Smooth muscle cell of the brain vasculature (primary cell): ENCODE data around the gene PSMD2.

Experiments
- DNase-seq: peaks from one replicate; pipeline ENCODE4 v3.0.0-alpha.2; 2012; ENCODE audit warnings: low read depth, low spot score

The PSMD2 gene

DNA sequence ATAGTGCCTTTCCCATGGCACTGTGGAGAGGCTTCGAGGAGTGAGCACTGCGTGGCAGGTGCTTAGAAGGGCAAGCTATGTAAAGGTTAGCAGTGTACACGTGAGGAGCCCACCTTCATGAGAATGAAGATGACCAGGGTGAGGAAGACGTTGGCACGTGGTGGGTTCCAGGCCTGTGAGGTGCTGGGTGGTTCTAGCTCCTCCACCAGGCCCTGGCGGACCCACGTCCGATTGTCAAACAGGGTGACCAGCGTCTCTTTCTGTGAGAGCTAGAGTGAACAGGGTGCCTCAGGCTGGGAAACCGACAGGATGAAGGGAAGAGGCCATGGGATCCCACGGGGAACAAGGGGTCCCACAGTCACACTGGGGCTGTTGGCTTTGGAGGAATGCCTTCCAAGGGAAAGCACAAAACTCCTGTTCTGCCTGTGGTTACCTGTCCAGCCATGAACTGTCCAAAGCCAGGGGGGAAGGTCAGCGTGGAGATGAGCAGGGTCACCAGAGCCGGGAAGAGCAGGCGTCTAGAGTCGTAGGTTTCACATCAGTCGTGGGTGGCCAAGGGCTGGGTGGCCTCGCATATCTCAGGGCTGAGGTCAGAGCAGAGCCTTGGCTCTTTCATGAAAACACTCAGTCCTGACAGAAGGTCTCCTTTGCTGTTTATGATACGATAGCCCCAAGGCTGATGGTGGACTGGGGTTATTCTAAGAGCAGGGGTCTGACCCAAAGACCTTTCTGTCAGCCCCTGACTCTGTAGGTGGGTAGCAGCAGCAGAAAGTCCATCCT lies 56.4 kb downstream of the PSMD2 start:
- no peak for DNase-seq

DNA sequence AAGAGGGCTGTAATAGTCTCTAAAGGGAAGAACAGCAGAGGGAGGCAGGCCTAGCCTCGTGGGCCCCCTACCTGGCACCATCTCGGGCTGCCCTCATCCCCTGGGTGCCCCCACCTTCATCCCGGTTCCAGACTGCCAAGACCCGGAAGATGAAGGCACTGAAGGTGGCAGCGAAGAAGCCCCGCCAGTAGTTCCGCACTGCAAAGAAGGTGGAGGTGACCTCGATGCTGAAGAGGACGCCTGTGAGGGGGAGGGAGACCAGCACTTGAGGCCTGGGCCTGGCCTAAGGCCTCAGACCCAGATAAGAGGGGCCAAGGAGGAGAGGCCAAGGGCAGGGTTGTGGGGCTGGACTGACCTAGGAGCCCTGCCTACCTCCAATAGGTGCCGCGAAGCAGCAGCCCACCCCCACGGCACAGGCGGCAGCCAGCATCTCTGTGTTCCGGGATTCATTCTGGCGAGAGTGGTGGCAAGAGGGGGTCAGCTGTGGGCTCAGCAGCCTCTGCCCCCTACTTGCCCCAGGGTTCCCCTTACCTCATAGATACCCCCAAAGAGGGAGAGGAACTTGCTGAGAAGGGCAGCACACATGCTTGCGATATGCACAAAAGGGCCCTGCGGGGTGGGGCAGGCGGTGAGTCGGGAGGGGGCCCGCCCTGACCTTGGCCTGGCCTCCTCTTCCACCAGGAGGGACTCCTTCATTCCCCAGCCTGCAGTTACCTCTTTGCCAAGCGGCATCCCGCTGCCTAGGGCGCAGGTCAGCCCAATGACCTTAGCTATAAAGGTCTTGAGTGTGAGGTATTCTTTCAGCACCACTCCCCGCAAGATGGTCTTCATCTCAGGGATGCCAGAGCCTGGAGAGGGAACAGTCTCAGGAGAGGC lies 58.4 kb downstream of the PSMD2 start:
- no peak for DNase-seq

- no peak for DNase-seq
Measured at GRCh38 chr3:184358124-184358767, 59.2 kb downstream of the PSMD2 start.
